Epithelial cell of proximal tubule (primary cell): ENCODE measurements around the gene TMIGD3. TPM values are rescaled to one million over a fixed set of nuclear protein-coding genes. Genes with fewer than 3 reads are reported as not detected.

Experiments used
- DNase-seq: peaks from one replicate; pipeline ENCODE4 v3.0.0-alpha.2; 2011; ENCODE audit warnings: low read depth
- H3K4me3 ChIP-seq: 2 replicates; pipeline ENCODE4 v1.5.1; 2011; ENCODE audit warnings: low read depth, mild to moderate bottlenecking, low read length
- CTCF ChIP-seq: conservative IDR thresholded peaks from 2 replicates; pipeline ENCODE4 v1.5.1; 2012; ENCODE audit warnings: low read depth, mild to moderate bottlenecking, low read length
- total RNA-seq: library from RNA; depleted of rRNA; stranded (reverse); fragments of >200 nt; gene quantifications from 2 replicates; pipeline ENCODE4 v1.2.3, GENCODE V29; 2015

TMIGD3 gene
- total RNA-seq, 1 donor from 2014 or later, result not detected

- TF ChIP-seq CTCF, result no peak
- no peak overlapping the region for H3K4me3 ChIP-seq
- no peak for DNase-seq
These were observed 27.2 kb downstream of the TMIGD3 start for GRCh38 chr1:111476214-111476613.

- DNase-seq, result no peak
- no peak for TF ChIP-seq CTCF
These were observed 27.7 kb downstream of the TMIGD3 start for GRCh38 chr1:111475701-111476100.

GRCh38 chr1:111474521-111474920 is 28.9 kb downstream of the TMIGD3 start:
- no peak overlapping the region for H3K4me3 ChIP-seq
- no peak for DNase-seq
- TF ChIP-seq CTCF, result no peak

More at GRCh38 chr1:111475701-111476100, 27.7 kb downstream of the TMIGD3 start:
- H3K4me3 ChIP-seq, result no peak overlapping the region

GRCh38 chr1:111474106-111474505 is 29.3 kb downstream of the TMIGD3 start:
- no peak for DNase-seq
- no peak overlapping the region for H3K4me3 ChIP-seq
- no peak for TF ChIP-seq CTCF

GRCh38 chr1:111471538-111471937 is 31.9 kb downstream of the TMIGD3 start:
- no peak for DNase-seq
- TF ChIP-seq CTCF, result no peak
- H3K4me3 ChIP-seq, result no peak overlapping the region

GRCh38 chr1:111471012-111471411 is 32.4 kb downstream of the TMIGD3 start:
- DNase-seq, result no peak
- no peak overlapping the region for H3K4me3 ChIP-seq
- no peak for TF ChIP-seq CTCF

GRCh38 chr1:111470596-111470995 is 32.8 kb downstream of the TMIGD3 start:
- TF ChIP-seq CTCF, result no peak
- H3K4me3 ChIP-seq, result no peak overlapping the region
- no peak for DNase-seq
